GM12891 (cell line): ENCODE measurements around the gene PRG2.
"Not testable (repeated sequence)": the region's sequence is repeated elsewhere in the genome, so short reads cannot be mapped to it uniquely, and the experiment has no call there.

Source experiments
- PAX5 ChIP-seq: IDR thresholded peaks from 2 replicates; pipeline ENCODE4 v1.6.1; 2011; ENCODE audit warnings: low read length, moderate library complexity, mild to moderate bottlenecking; ENCODE audit not compliant: insufficient read depth, severe bottlenecking
- POLR2A ChIP-seq: IDR thresholded peaks from 2 replicates; pipeline ENCODE4 v1.6.1; 2011; ENCODE audit warnings: low read depth, low read length, control low read depth
- POLR2AphosphoS5 ChIP-seq: IDR thresholded peaks from 2 replicates; pipeline ENCODE4 v1.6.1; 2011; ENCODE audit warnings: low read depth, low read length, control low read depth
- POU2F2 ChIP-seq: IDR thresholded peaks from 2 replicates; pipeline ENCODE4 v1.6.1; 2011; ENCODE audit warnings: low read depth, mild to moderate bottlenecking, control low read depth, low read length, moderate library complexity
- SPI1 ChIP-seq: IDR thresholded peaks from 2 replicates; pipeline ENCODE4 v1.6.1; 2011; ENCODE audit warnings: low read depth, low read length, control low read depth
- TAF1 ChIP-seq: IDR thresholded peaks from 2 replicates; pipeline ENCODE4 v1.6.1; 2011; ENCODE audit warnings: low read depth, low read length, control low read depth

GRCh38 chr11:57336856-57337255 is 53.6 kb downstream of the PRG2 start:
- TF ChIP-seq POLR2AphosphoS5, POLR2A, SPI1, TAF1, PAX5, POU2F2: not testable (repeated sequence)
